HG03045 (cell line): ENCODE results near the gene LGALS12.
A peak's percentile ranks its signal among the peaks of the same experiment; 100 is the strongest.

ENCODE experiments used
- ATAC-seq: cut with Tn5 transposase; IDR thresholded peaks from one replicate; pipeline ENCODE4 v1.9.1; 2021; ENCODE audit warnings: mild to moderate bottlenecking, moderate library complexity; ENCODE audit not compliant: unreplicated experiment

Gene LGALS12

DNA sequence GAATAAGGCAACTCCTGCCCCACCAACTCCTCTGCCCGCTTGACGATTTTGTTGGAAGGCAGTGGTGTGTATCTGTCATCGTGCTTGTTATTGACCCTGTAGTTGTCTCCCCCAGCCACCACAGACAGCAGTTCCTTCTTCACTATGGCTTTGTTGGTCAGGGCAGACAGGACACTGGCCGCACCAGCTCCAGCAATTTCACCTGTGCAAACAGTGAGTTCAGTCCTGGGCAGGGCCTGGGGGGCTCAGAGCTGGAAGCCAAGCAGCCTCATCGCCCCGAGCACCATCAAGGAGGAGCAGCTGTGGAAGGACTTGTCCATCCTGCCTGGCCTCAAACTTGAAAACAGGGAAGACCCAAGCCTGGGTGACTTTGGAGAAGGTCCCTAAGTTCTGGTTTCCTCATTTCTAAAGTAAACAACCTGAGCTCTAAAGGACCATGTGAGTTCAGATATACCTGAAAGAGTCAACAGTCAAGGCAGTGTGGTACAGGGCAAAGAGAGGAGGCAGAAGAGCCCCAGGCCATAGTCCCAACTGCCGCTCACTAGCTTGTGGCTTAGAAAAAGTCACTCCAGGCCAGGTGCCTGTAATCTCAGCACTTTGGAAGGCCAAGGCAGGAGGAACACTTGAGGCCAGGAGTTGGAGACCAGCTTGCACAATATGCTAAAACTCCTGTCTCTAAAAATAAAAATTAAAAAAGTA is 52.7 kb downstream of the LGALS12 start:
- ATAC-seq, result no peak

DNA sequence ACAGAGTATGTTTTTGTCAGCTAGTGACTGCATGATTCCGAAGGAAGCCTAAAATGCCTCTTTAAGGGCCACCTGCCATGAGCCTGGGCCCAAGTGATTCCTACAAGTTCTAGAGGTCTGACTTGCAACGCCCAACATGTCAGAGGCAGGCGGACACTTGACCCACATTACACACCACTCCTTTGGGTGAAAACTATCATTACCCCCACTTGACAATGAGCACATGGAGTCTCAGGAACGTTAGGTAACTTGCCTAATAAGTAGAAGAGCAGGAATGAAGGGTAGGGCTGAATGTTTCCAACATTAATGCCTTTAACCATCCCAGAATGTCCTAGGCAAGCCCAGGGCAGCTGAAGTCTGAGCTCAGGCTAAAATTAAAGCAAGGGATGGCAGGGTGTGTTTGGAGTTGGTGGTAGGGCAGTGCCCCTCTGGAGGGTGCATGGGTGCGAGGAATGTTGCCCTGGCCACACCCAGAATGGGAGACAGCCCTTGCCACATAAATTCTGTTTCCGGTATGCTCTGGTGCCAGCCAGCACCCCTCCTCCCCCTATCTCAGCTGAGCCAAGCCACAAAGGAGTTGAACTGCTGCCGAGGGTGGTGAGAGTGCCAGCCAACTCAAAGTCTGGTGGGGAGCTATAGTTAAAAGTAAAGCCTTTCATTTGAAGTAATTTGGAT is 54.8 kb downstream of the LGALS12 start:
- no peak for ATAC-seq

DNA sequence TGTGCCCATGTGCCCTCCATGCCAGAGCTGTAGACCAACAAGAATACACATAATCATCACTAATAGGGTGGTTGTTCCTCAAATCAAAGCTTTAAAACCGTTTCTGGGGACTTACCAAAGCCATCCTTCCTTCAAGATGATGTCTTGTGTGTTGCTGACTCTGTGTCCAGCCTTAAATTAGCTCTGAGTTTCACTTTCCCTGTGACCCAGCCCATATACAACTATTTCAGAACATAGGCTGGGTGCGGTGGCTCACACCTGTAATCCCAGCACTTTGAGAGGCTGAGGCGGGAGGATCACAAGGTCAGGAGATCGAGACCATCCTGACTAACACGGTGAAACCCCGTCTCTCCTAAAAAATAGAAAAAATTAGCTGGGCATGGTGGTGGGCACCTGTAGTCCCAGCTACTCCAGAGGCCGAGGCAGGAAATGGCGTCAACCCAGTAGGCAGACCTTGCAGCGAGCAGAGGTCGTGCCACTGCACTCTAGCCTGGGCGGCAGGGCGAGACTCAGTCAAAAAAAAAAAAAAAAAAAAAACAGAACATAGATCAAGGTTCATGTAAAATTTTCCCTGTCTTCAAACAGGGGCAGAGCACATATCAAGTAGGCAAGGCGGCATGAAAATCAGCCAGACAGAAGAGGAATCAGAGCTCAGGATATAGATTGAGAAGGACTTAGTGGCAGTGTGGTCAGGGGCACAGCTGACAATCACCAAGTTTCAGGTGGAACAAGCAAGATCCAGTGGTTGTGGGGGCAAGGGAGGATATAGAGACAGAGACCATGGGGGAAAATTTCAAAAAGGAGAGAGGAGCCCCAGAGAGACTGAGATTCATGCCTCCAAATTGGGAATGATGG is 57.5 kb downstream of the LGALS12 start, which contains the start of gene PLAAT2:
Gene PLAAT2 (minus strand): TSS at position 179 of the 855 bp plus-strand sequence. CDS start 55 bp downstream, at position 124.
- no peak for ATAC-seq

GRCh38 chr11:63564056-63564774 is 58.3 kb downstream of the LGALS12 start:
- ATAC-seq, result peak; percentile 81

DNA sequence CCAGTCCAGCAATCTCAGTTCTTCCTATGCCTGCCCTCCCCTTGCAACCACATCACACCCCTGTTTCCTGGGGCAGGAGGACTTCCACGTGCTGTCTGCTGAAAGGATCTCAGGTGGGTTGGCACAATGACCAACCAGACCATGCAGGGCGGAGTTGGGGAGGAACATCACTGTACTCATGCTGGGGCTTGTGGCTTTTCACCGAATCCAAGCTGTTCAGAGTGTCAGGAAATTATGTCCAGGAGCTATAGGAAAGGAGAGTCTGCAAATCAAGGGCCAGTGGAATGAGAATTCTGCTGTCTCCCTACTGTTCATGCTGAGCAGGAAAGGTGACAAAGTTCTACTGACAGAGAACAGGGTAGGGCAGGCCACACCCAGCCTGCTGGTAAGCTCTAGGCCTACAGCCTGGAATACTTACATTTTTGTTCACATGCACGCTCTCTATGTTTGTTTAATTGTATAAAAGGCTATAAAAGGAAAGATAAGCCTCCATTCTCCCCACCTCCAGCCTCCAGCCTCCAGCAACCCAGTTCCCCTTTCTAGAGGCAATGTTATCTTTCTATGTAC is 59.0 kb downstream of the LGALS12 start:
- no peak for ATAC-seq
